Stimulated activated CD4-positive, alpha-beta T cell treated with anti-CD3 and anti-CD28 coated beads, TNF-alpha, amount 100 ng/mL, for 48 hours (primary cell): Measurements from ENCODE around the gene PPP4R3A.
"Not testable (repeated sequence)": the region's sequence is repeated elsewhere in the genome, so short reads cannot be mapped to it uniquely, and the experiment has no call there.

ENCODE experiments used
- DNase-seq, 3 donors: peaks; one replicate each; pipeline ENCODE4 v3.0.0-alpha.2; 2020; ENCODE audit warnings: low read depth in 3 of 3

The PPP4R3A gene

GRCh38 chr14:91409240-91409639 lies 100.9 kb downstream of the PPP4R3A start:
- not testable (repeated sequence) for DNase-seq
